Gastroesophageal sphincter (tissue), 4 donors: Measurements from ENCODE around the gene GPR37L1. TPM values are rescaled to one million over a fixed set of nuclear protein-coding genes. Genes with fewer than 3 reads are reported as not detected.
"Not testable (repeated sequence)": the region's sequence is repeated elsewhere in the genome, so short reads cannot be mapped to it uniquely, and the experiment has no call there.

Source experiments
- ATAC-seq: fragments of 150-250 bp; one replicate; pipeline ENCODE4 v1.9.1; 2016; ENCODE audit warnings: mild to moderate bottlenecking, moderate library complexity
- H3K27ac ChIP-seq, 4 donors: fragments of 200-600 bp; sonication (generic) in 3 of 4; 1 replicate in 3 of 4; 2 replicates in 1 of 4; pipeline ENCODE4 v1.5.1; 2016 to 2019
- H3K27me3 ChIP-seq: fragments of 200-600 bp; sonication (generic); one replicate; pipeline ENCODE4 v1.5.1; 2019
- H3K36me3 ChIP-seq, 2 donors: fragments of 200-600 bp; sonication (generic); one replicate each; pipeline ENCODE4 v1.5.1; 2019; ENCODE audit warnings: control low read depth in 1 of 2
- H3K4me1 ChIP-seq, 3 donors: fragments of 200-600 bp; sonication (generic); 1 replicate in 2 of 3; 2 replicates in 1 of 3; pipeline ENCODE4 v1.5.1; 2016 to 2019; ENCODE audit warnings: control low read depth in 2 of 3
- H3K4me3 ChIP-seq, 2 donors: fragments of 200-600 bp; sonication (generic); one replicate each; pipeline ENCODE4 v1.5.1; 2019; ENCODE audit warnings: mild to moderate bottlenecking in 1 of 2, moderate library complexity in 1 of 2
- H3K9me3 ChIP-seq, 3 donors: fragments of 200-600 bp; sonication (generic); one replicate each; pipeline ENCODE4 v1.5.1; 2017 to 2019; ENCODE audit warnings: control low read depth in 2 of 3
- CTCF ChIP-seq, 4 experiments: fragments of 200-600 bp in 2 of 4; fragments of 450-650 bp in 2 of 4; sonication (generic) in 1 of 4; IDR thresholded peaks; one replicate each; pipeline ENCODE4 v1.5.1; 2017 to 2019; ENCODE audit warnings: antibody characterized with exemption in 4 of 4, mild to moderate bottlenecking in 2 of 4, moderate library complexity in 2 of 4
- EP300 ChIP-seq: sonication (generic); formaldehyde crosslinking; IDR thresholded peaks from one replicate; pipeline ENCODE4 v1.6.1; 2017; ENCODE audit warnings: antibody characterized with exemption, mild to moderate bottlenecking
- POLR2A ChIP-seq, 2 donors: fragments of 450-650 bp; IDR thresholded peaks; one replicate each; pipeline ENCODE4 v1.6.1; 2017; ENCODE audit warnings: antibody characterized with exemption in 2 of 2, mild to moderate bottlenecking in 2 of 2, moderate library complexity in 1 of 2
- POLR2AphosphoS5 ChIP-seq: sonication (generic); formaldehyde crosslinking; IDR thresholded peaks from one replicate; pipeline ENCODE4 v1.6.1; 2017; ENCODE audit warnings: antibody characterized with exemption
- WGBS, 2 donors: methylation state at CpG; one replicate each; pipeline ENCODE4 v1.1.5; 2018; ENCODE audit warnings: low coverage in 1 of 2; 5-methylcytosine and 5-hydroxymethylcytosine counted together
- total RNA-seq, 4 donors: library from RNA; depleted of rRNA; stranded (reverse); fragments of >200 nt; gene quantifications; one replicate each; pipeline ENCODE4 v1.1.0, GENCODE V29; 2016

The GPR37L1 gene
- total RNA-seq, 4 donors from 2014 or later: 0.16 to 0.39 (median 0.27) TPM

- WGBS, 2 donors: 75 to 82% methylated on average over 3 to 4 of the region's 10 CpGs
Measured at GRCh38 chr1:202106340-202107254, 16.1 kb upstream of the GPR37L1 start.

GRCh38 chr1:202107321-202107761 is 15.4 kb upstream of the GPR37L1 start:
- no peaks in the 10 kb centered on the region for H3K9me3 ChIP-seq
- no peak overlapping the region for H3K27ac ChIP-seq
- TF ChIP-seq EP300 (no peak), POLR2AphosphoS5 (no peak), POLR2A (IDR thresholded peaks at IDR 0.05) (no peak), CTCF (IDR thresholded peaks at IDR 0.05) (no peak)
- no peaks in the 10 kb centered on the region for H3K36me3 ChIP-seq
- no peak overlapping the region for H3K4me3 ChIP-seq
- no CpG with 5 or more reads among the region's 5 CpGs for WGBS, 2 donors
- ATAC-seq: no peak
- H3K27me3 ChIP-seq: no peaks in the 10 kb centered on the region
- peaks cover 0 to 10% (median 0%) of the 10 kb centered on the region in 3 donors for H3K4me1 ChIP-seq

More at GRCh38 chr1:202106340-202107254, 16.1 kb upstream of the GPR37L1 start:
- H3K4me3 ChIP-seq: no peak overlapping the region
- no peaks in the 10 kb centered on the region for H3K27me3 ChIP-seq
- TF ChIP-seq CTCF (IDR thresholded peaks at IDR 0.05) (no peak), POLR2A (IDR thresholded peaks at IDR 0.05) (no peak), EP300 (no peak), POLR2AphosphoS5 (no peak)
- ATAC-seq: no peak
- no peaks in the 10 kb centered on the region for H3K9me3 ChIP-seq
- H3K4me1 ChIP-seq: peaks cover 0 to 10% (median 0%) of the 10 kb centered on the region in 3 donors
- H3K27ac ChIP-seq: no peak overlapping the region
- H3K36me3 ChIP-seq: no peaks in the 10 kb centered on the region

GRCh38 chr1:202107801-202108731 is 14.7 kb upstream of the GPR37L1 start:
- Histone ChIP-seq H3K36me3 (no peaks in the 10 kb centered on the region), H3K4me3 (no peak overlapping the region), H3K27ac (no peak overlapping the region), H3K4me1 (peaks cover 0 to 17% (median 5%) of the 10 kb centered on the region in 3 donors), H3K27me3 (no peaks in the 10 kb centered on the region), H3K9me3 (no peaks in the 10 kb centered on the region)
- no peak for TF ChIP-seq POLR2AphosphoS5
- TF ChIP-seq POLR2A (IDR thresholded peaks at IDR 0.05): no peak
- no peak for TF ChIP-seq EP300
- no peak for TF ChIP-seq CTCF (IDR thresholded peaks at IDR 0.05)
- no peak for ATAC-seq
- 75 to 90% methylated on average over 6 to 7 of the region's 13 CpGs for WGBS, 2 donors

GRCh38 chr1:202110977-202111376 is 11.7 kb upstream of the GPR37L1 start:
- Histone ChIP-seq H3K36me3 (no peaks in the 10 kb centered on the region), H3K27me3 (no peaks in the 10 kb centered on the region)
- ATAC-seq: no peak

GRCh38 chr1:202111589-202111988 is 11.1 kb upstream of the GPR37L1 start:
- not testable (repeated sequence) for H3K27ac ChIP-seq, H3K36me3 ChIP-seq, H3K27me3 ChIP-seq, H3K4me3 ChIP-seq, ATAC-seq, H3K9me3 ChIP-seq
- H3K4me1 ChIP-seq: peaks cover 0 to 31% (median 10%) of the 10 kb centered on the region in 3 donors
- WGBS, 2 donors: 93 to 96% methylated on average over 7 of the region's 7 CpGs

More at GRCh38 chr1:202110977-202111376, 11.7 kb upstream of the GPR37L1 start:
- H3K9me3 ChIP-seq: no peaks in the 10 kb centered on the region
- H3K4me1 ChIP-seq: peaks cover 0 to 31% (median 10%) of the 10 kb centered on the region in 3 donors
- no peak for TF ChIP-seq EP300
- no peak for TF ChIP-seq CTCF (IDR thresholded peaks at IDR 0.05)
- TF ChIP-seq POLR2A (IDR thresholded peaks at IDR 0.05): no peak
- TF ChIP-seq POLR2AphosphoS5: no peak
- H3K27ac ChIP-seq: no peak overlapping the region
- H3K4me3 ChIP-seq: no peak overlapping the region
- WGBS, 2 donors: 83 to 90% methylated on average over 2 of the region's 3 CpGs
